ENCODE data around the gene WWOX.

DNA sequence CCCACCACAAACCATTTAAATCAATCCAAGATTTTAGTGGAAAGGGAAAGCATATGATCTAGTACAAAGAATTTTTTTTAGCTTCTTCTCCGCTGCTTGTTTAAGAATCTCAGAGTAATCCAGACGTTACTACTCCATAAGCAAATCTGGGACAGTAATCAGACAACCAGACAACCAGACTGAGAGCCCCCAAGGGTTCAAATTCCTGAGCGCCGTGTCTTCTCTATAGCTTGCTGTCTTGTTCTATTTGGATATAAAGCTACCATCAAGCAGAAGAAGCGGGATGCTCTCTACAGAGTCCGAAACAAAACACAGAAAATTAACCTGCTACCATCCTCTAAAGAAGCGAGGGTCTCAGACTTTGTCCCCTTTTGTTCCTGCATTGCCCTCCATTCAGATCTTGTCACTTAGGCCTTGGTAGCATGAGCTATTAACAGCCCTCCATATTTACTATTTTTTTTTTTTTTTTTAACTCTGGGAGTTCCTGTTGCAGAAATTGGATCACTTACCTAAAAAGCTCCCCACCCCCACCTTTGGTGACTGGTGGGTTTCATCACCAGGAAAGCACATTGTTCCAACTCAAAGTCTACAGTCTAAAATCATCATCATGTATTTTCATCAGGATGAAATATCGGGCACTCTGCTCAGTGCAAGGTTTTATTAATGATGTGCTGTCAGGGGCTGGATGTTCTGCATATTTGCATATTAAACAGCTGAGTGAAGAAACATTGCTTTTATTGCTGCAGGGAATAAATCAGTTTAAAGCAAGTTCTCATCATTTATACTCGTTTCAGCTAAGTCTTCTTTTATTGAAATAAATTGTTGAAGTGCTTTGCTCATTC lies 576.7 kb downstream of the WWOX start:
- no peak for TF ChIP-seq EP300 (IDR thresholded peaks at IDR 0.05)
- TF ChIP-seq, protein P1, sequence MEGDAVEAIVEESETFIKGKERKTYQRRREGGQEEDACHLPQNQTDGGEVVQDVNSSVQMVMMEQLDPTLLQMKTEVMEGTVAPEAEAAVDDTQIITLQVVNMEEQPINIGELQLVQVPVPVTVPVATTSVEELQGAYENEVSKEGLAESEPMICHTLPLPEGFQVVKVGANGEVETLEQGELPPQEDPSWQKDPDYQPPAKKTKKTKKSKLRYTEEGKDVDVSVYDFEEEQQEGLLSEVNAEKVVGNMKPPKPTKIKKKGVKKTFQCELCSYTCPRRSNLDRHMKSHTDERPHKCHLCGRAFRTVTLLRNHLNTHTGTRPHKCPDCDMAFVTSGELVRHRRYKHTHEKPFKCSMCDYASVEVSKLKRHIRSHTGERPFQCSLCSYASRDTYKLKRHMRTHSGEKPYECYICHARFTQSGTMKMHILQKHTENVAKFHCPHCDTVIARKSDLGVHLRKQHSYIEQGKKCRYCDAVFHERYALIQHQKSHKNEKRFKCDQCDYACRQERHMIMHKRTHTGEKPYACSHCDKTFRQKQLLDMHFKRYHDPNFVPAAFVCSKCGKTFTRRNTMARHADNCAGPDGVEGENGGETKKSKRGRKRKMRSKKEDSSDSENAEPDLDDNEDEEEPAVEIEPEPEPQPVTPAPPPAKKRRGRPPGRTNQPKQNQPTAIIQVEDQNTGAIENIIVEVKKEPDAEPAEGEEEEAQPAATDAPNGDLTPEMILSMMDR (IDR thresholded peaks at IDR 0.05): no peak
- no peak for TF ChIP-seq POLR2A (IDR thresholded peaks at IDR 0.05)
